Retinal pigment epithelial cell (primary cell): ENCODE results near the gene MGLL.

Source experiments
- DNase-seq: peaks from one replicate; pipeline ENCODE4 v3.0.0-alpha.2; 2010; ENCODE audit warnings: low read depth
- H3K4me3 ChIP-seq: 2 replicates; pipeline ENCODE4 v1.5.1; 2011; ENCODE audit warnings: mild to moderate bottlenecking, low read length, control low read depth, moderate library complexity
- TF ChIP-seq, protein P1 (sequence below): conservative IDR thresholded peaks from 2 replicates; pipeline ENCODE4 v1.5.1; 2011; ENCODE audit warnings: low read depth, low read length, control low read depth, inconsistent platforms

MGLL gene

DNA sequence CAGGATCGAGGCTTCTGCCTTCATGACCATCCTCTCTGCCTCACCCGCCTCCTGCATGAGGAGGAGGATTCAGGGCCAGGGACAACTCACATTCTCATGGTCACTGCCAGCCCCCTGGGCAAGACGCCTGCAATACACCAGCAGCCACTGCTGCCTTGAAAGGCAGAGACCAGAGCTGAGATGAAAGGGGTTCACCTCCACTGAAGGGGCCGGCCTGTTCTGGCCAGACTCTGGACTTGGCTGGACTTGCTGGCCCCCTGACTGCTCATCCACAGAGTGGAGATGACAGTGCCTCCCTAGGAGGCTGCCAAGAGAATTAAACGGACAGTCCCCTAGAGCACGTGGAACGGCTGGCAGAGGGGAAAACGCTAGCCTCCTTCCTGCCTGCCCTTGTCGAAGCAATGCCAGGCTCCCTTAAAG, 35.2 kb downstream of the MGLL start:
- TF ChIP-seq, protein P1, sequence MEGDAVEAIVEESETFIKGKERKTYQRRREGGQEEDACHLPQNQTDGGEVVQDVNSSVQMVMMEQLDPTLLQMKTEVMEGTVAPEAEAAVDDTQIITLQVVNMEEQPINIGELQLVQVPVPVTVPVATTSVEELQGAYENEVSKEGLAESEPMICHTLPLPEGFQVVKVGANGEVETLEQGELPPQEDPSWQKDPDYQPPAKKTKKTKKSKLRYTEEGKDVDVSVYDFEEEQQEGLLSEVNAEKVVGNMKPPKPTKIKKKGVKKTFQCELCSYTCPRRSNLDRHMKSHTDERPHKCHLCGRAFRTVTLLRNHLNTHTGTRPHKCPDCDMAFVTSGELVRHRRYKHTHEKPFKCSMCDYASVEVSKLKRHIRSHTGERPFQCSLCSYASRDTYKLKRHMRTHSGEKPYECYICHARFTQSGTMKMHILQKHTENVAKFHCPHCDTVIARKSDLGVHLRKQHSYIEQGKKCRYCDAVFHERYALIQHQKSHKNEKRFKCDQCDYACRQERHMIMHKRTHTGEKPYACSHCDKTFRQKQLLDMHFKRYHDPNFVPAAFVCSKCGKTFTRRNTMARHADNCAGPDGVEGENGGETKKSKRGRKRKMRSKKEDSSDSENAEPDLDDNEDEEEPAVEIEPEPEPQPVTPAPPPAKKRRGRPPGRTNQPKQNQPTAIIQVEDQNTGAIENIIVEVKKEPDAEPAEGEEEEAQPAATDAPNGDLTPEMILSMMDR, result no peak
- DNase-seq, result no peak
- H3K4me3 ChIP-seq, result no peak overlapping the region

DNA sequence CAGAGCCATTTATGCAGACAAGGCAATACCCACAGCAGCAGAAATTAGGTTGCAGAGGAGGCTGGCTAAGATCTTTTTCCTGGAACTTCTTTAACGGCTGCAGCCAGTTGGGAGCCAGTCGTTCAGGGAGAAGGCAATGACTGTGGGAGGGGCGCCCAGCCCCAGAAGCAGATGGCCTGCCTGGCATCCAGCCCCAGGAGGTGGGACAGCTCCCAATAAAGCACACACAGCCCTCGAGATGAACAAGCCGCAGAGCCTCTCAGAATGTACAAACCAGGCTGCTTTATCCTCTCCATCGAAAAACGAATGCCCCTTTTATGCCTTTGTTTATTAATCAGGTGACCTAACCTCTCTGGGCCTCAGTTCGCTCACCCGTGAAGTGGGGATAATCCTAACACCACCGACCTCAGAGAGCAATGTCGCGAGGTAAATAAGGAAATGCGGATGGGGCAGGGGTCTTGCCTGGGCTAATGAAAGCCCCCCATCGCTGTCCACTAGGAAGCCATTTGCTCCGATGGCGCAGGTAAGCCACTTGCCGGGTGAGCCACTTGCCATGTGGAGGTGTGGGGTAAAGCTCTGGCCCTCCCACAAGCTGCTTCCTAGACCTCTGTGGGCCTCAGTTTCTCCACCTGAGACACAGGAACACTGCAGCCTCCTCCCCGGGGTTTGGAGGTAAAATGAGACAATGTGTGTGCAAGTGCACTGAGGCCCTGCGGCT, 35.8 kb downstream of the MGLL start:
- no peak overlapping the region for H3K4me3 ChIP-seq
- DNase-seq, result no peak
- TF ChIP-seq, protein P1, result no peak

DNA sequence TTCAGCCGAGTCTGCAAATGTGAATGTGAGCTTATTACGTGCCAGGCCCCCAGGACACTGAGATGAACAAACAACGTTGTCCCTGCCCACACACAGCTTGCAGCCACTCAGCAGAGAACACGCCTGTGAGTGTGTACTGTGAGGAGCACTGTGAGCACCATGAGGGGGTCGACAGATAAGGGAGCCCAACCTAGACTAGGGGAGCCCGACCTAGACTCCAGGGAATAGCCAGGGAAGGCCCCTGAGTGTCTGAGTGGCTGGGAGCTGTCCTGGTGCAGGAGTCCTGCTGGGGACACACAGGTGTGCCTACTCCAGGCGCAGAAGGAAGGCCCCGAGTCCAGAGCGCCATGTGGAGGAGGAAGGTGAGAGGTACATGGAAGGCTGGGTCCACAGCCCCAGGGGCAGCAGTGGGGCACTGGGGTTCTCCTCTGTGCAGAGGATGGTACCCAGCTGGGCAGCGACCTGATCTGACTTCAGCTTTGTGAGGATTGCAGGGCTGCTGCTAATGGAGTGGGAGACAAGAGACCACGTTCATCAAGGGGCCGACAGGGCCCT, 36.5 kb downstream of the MGLL start:
- DNase-seq, result no peak
- TF ChIP-seq, protein P1, result no peak
- no peak overlapping the region for H3K4me3 ChIP-seq

DNA sequence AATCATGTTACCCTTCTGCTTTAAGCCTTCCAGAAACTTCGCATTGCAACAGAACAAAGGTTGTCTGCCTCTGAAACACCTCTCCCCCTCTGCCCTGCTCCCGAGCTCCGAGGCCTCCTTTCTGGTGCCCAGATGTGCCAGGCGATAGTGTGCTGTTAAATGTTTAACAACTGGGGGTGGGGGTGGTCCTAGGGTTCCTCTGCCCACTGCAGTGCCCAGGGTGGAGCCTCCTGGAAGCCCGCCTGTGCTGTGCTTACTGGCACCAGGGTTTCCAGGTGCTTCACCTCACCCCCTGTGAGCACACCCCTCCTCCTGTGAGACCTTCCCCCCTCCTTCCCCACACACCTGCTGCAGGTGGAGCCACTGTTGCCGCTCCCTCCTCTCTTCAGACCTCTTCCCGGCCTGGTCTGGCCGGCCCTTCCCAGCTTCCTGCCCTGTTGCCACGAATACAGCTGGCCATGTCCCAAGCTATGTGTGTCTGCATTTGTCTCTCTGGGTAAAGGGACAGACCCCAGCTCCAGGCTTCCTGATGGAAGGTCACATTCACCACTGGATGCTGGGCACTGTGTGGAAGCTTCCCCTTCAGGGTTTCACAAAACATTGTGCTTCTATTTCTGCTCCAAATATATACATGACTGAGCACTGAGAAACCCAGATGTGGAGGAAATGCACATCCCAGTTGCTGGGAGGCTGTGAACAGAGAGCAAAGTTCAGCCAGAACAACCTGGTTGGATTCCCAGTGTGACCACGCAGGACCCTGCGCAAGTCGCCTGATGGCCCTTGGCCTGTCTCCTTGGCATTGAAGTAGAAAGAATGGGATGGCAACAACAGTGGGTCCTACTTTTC, 37.2 kb downstream of the MGLL start:
- no peak for DNase-seq
- TF ChIP-seq, protein P1, result no peak
- H3K4me3 ChIP-seq, result no peak overlapping the region

DNA sequence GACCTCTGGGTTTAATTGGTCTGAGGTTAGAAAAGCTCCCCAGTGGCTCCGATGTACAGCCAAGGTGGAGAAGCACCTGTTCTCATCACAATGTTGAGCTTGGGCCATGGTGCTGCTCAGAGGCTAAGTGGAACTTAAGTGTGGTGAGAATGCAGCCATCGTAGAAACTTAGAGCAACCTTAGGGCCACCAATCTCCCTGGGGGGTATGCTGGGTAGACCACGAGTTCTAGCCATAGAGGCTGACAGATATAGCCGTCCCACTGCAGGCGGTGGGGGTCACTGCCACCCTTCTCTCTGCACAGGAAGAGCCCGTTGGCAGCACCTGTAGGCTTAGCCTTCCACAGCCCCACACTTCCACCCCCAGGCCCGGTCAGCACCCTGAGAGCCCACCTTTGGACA, 38.0 kb downstream of the MGLL start:
- no peak for DNase-seq
- H3K4me3 ChIP-seq, result no peak overlapping the region
- TF ChIP-seq, protein P1, result no peak

DNA sequence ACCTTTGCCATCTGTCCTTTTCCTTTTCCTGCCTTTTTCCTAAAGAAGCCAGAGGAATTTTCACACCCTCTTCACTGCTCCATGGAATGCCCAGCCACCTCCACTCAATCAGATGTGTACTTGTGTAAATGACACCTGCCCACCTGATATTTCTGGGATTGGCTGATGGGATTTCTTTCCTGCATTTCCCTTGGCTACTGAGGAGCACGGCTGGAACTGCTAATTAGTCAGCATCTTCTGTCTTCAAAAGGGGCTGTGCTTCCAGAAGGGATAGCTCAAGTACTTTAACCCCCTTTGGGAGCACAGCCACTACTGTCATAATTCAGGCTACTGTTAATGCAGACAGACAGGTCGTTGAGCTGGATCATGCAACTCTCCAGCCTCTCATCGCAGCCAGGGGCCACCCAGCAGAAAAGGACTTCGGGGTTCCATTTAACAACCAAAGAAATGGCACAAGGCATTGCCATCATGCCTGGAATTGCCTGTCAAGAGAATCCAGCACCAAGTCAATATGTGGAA, 38.6 kb downstream of the MGLL start:
- TF ChIP-seq, protein P1, result no peak

More for the DNA sequence above, 38.6 kb downstream of the MGLL start:
- no peak overlapping the region for H3K4me3 ChIP-seq
- DNase-seq, result no peak
